T-helper 2 cell (primary cell): ENCODE data around the gene UNK.

Experiments used
- DNase-seq, 5 experiments: peaks; one replicate each; pipeline versions ENCODE4 v3.0.0 to v3.0.0-alpha.2; 2012 to 2022

Gene UNK

GRCh38 chr17:75774471-75774990, 10.1 kb upstream of the UNK start:
- peak in 1 of 5 experiments; percentile 10 for DNase-seq

- peak in 2 of 5 experiments; percentile 16 to 51 for DNase-seq
These were observed 9.5 kb upstream of the UNK start for GRCh38 chr17:75774991-75775668.

DNA sequence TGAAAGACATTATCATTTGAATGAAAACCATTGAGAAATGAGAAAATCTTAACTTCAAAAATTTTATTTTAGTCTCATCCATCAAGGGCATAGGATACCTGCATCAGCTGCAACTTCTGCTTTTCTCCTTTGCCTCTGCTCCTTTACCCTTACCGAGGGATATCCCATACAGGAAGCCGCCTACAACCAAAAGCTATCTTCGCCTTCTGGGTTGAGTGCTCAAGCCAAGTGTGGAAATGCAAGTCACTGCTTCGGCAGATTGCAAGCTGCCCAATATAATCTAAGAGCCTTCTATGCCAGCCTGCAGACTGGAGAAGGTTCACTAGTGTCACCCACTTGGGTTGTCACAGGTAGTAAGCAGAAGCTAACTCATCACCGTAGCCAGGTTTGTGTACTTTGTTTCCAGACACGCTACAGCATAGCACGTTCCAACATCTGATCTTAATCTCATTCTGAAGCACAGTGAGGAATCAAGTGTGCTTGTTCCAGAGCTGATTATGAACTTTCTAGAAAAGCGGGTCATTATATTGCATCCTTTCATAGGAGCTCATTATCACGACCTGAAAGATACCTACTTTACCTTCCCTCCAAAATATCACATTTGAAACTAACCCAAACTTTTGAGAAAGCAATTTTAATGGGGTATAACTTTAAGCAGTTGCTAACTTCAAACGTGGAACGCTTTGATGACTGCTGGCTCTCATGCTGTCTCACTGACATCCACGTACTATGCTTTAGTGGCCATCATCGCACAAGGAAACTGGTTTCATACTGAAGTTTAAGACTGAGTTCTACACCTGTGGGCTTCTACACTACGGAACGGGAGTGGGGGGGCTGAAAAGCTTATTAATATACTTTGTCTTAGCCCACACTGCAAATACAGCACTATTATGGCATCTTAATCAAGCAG, 8.0 kb upstream of the UNK start:
- peak in 2 of 5 experiments; percentile 25 to 55 for DNase-seq

DNA sequence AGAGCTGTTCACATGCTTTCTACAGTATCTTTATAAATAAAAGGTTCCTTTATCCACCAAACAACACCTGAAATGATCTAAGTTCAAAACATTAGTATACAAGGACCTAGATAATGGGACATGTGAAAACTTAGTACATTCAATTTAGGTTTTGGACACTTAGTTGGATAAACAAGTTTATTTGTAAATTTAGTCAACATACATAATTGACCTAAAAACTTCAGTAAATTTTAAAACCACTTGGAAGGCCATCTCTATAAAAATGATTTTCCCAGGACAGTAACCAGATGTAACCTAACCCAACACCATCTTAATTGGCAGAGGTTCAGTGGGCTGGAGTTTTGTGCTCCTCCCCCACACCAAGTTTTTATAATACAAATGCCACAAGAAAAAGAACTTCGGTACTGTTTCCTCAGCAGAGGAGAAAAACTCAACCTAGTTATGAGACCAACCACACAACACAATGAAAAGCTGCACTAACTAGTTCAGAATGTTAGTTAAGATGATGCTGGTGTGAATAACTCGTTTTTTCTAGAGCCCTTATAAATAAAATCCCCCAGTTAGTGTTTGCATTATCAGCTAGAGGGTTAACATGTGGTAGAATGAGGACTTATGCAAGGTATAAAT, 7.2 kb upstream of the UNK start:
- DNase-seq = peak in 1 of 5 experiments; percentile 16

DNA sequence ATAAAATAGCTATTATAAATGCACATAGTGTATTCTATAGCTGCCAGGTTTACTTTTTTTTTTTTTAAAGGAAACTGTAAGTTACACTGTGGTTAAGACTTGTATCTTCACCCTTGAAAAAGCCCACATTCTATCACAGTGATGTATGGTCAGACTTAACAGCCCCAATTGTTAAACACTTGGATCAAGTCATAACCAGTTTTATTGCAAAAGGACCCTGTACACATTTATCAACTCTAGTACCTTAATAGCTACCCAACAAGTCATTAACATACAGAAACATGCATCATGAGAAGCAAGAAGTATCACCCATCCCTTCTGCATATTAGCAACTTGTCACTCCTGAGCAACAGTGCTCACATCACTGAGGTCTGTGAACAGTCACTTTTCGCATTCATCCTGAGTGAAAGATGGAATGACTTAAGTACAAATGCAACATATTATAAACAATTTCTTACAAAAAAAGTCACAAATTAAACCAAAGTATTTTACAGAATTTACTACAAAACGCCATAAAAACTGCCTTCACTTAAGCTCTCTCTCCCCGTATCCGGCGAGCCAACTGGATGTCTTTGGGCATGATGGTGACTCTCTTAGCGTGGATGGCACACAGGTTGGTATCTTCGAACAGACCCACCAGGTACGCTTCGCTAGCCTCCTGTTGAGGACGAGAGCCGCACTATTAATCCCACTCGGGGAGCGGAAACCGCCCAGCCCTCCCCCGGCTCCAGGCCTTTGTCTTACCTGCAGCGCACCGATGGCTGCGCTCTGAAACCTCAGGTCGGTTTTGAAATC, 6.3 kb upstream of the UNK start:
- peak in 1 of 5 experiments; percentile 9 for DNase-seq

GRCh38 chr17:75778861-75779249, 5.8 kb upstream of the UNK start:
- peak in 3 of 5 experiments; percentile 42 to 83 (median 72) for DNase-seq

GRCh38 chr17:75779250-75779986, 5.2 kb upstream of the UNK start:
- peak; percentile 78 to 100 (median 91) for DNase-seq

- no peak for DNase-seq
These were observed 4.4 kb upstream of the UNK start for GRCh38 chr17:75779987-75780889.

DNA sequence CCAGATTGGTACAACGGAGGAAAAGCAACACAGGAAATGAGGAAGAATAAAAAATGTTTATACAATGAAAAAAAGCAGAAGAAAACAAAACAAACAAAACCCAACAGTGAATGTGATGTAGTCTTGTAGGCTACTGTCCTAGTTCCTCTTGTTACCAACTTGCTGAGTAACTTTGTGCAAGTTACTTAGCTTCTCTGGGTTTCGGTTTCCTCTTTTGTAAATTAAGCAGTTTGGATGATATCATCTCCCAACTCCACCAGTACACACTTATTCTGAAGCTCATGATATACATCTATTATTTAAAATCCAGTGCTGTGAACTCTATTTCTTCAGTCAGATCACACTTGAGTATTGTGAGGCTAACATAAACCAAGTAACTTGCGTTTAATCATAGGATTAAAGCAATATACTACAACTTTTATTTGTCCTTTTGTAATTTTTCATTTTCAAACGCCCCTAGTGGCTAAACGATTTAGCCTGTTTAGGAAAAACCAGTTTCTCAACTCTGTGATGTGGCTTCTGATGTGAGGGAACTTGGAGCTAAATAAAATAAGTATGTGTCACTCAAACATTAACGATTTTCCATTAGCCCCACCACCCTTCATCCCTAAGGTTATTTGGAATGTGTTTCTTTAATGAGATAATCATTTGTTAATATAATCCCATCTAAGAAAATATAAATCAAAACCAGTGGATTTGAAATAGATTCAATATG, 1.4 kb upstream of the UNK start:
- peak in 2 of 5 experiments; percentile 45 to 93 for DNase-seq

- DNase-seq = peak in 2 of 5 experiments; percentile 9 to 56
These were observed 668 bp upstream of the UNK start for GRCh38 chr17:75783803-75784472.

GRCh38 chr17:75785016-75785890, 647 bp downstream of the UNK start:
- DNase-seq = peak in 3 of 5 experiments; percentile 24 to 97 (median 82)

GRCh38 chr17:75791254-75791653, 6.6 kb downstream of the UNK start:
- DNase-seq = no peak

- no peak for DNase-seq
These were observed 8.9 kb downstream of the UNK start for GRCh38 chr17:75793460-75793859.

DNA sequence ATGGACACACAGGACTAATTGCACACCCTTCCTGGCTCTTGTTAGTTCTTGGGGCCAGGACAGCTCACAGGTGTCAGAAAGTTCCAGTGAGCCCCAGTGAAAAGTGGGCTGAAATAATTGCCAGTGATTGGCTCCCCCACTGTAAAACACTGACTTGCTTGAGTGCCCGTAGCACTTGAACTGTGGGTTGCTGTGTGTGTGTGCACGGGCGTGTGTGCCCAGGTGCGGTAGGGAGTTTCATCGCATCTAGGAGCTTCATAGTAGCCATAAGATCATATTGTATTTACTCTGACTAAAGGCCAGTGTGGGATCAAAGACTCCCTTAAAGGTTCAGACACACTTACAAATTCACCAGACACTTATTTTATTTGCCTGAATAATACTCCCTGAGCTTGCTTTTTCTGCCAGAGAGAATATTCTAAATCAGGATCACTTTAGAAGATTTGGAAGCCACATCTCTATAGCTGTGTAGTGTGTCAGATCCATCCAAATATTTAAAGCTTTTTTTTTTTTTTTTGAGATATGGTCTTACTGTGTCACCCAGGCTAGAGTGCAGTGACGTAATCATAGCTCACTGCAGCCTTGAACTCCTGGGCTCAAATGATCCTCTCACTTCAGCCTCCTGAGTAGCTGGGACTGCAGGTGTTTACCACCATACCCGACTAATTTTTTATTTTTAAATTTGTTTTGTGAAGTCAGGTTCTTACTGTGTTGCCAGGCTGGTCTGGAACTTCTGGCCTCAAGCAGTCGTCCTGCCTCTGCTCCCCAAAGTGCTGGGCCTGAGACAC, 11.4 kb downstream of the UNK start:
- DNase-seq = no peak

- no peak for DNase-seq
These were observed 14.8 kb downstream of the UNK start for GRCh38 chr17:75799402-75799801.

DNA sequence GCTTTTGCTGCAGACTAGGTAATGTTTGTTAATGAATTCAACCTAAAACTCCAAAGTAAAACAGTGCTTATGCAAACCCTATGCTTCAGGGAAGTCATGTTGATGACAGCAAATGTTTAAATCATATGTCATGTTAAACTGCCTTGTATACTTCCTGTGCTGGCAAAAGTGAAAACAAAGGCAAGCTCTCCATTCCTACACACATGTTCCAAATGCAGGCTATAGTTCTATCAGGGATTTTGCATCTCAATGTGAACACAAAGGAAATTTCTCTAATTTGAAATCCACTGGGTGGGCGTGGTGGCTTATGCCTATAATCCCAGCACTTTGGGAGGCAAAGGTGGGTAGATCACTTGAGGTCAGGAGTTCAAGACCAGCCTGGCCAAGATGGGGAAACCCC, 19.3 kb downstream of the UNK start:
- no peak for DNase-seq

GRCh38 chr17:75806822-75807500, 22.4 kb downstream of the UNK start:
- DNase-seq = no peak
